ENCODE results near the gene GLDC.

GRCh38 chr9:6656614-6657300 lies 11.2 kb upstream of the GLDC start:
- TF ChIP-seq, protein P1, sequence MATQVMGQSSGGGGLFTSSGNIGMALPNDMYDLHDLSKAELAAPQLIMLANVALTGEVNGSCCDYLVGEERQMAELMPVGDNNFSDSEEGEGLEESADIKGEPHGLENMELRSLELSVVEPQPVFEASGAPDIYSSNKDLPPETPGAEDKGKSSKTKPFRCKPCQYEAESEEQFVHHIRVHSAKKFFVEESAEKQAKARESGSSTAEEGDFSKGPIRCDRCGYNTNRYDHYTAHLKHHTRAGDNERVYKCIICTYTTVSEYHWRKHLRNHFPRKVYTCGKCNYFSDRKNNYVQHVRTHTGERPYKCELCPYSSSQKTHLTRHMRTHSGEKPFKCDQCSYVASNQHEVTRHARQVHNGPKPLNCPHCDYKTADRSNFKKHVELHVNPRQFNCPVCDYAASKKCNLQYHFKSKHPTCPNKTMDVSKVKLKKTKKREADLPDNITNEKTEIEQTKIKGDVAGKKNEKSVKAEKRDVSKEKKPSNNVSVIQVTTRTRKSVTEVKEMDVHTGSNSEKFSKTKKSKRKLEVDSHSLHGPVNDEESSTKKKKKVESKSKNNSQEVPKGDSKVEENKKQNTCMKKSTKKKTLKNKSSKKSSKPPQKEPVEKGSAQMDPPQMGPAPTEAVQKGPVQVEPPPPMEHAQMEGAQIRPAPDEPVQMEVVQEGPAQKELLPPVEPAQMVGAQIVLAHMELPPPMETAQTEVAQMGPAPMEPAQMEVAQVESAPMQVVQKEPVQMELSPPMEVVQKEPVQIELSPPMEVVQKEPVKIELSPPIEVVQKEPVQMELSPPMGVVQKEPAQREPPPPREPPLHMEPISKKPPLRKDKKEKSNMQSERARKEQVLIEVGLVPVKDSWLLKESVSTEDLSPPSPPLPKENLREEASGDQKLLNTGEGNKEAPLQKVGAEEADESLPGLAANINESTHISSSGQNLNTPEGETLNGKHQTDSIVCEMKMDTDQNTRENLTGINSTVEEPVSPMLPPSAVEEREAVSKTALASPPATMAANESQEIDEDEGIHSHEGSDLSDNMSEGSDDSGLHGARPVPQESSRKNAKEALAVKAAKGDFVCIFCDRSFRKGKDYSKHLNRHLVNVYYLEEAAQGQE (IDR thresholded peaks at IDR 0.05; ENCODE audit: insufficient read depth in 1 of 2, low read depth in 2 of 2, low read length in 1 of 2), result no peak
- TF ChIP-seq, protein P2, sequence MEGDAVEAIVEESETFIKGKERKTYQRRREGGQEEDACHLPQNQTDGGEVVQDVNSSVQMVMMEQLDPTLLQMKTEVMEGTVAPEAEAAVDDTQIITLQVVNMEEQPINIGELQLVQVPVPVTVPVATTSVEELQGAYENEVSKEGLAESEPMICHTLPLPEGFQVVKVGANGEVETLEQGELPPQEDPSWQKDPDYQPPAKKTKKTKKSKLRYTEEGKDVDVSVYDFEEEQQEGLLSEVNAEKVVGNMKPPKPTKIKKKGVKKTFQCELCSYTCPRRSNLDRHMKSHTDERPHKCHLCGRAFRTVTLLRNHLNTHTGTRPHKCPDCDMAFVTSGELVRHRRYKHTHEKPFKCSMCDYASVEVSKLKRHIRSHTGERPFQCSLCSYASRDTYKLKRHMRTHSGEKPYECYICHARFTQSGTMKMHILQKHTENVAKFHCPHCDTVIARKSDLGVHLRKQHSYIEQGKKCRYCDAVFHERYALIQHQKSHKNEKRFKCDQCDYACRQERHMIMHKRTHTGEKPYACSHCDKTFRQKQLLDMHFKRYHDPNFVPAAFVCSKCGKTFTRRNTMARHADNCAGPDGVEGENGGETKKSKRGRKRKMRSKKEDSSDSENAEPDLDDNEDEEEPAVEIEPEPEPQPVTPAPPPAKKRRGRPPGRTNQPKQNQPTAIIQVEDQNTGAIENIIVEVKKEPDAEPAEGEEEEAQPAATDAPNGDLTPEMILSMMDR (IDR thresholded peaks at IDR 0.05), result no peak
- TF ChIP-seq POLR2AphosphoS5 (IDR thresholded peaks at IDR 0.05; ENCODE audit: low read depth, low read length), result no peak
- no peak for TF ChIP-seq TCF7L2 (IDR thresholded peaks at IDR 0.05; ENCODE audit: low read depth, low read length)
- TF ChIP-seq SIN3A (IDR thresholded peaks at IDR 0.05; ENCODE audit: borderline replicate concordance, insufficient read depth, low read depth, low read length), result no peak

All from Panc1 (cell line).